Peyer's patch (tissue), 4 donors: ENCODE results near the gene FZR1.

Experiments used
- CTCF ChIP-seq, 6 experiments: fragments of 450-650 bp in 4 of 6; fragments of 200-600 bp in 2 of 6; sonication (generic) in 1 of 6; IDR thresholded peaks; one replicate each; pipeline ENCODE4 v1.5.1; 2017 to 2019; ENCODE audit warnings: antibody characterized with exemption in 6 of 6, mild to moderate bottlenecking in 3 of 6, moderate library complexity in 1 of 6
- POLR2A ChIP-seq, 2 donors: fragments of 450-650 bp; IDR thresholded peaks; one replicate each; pipeline ENCODE4 v1.5.1; 2017; ENCODE audit warnings: antibody characterized with exemption in 2 of 2, mild to moderate bottlenecking in 2 of 2, moderate library complexity in 2 of 2

GRCh38 chr19:3494559-3494958 lies 11.6 kb upstream of the FZR1 start:
- no peak for TF ChIP-seq CTCF (IDR thresholded peaks at IDR 0.05)
- TF ChIP-seq POLR2A (IDR thresholded peaks at IDR 0.05): no peak
